H1 (cell line): ENCODE results near the gene FCRL4. TPM values are rescaled to one million over a fixed set of nuclear protein-coding genes. Genes with fewer than 3 reads are reported as not detected.

Experiments used
- CTCF ChIA-PET: fragments of 300-600 bp; sonication (Branson Sonifier 250); formaldehyde crosslinking; loops from one replicate; lab custom pipeline; 2021; ENCODE audit not compliant: partially characterized antibody; lab: Charles Lee
- POLR2A ChIA-PET: fragments of 300-600 bp; sonication (Branson Sonifier 250); formaldehyde crosslinking; loops from one replicate; lab custom pipeline; 2021; ENCODE audit warnings: inconsistent platforms; ENCODE audit not compliant: partially characterized antibody; lab: Charles Lee
- DNase-seq, 2 experiments: peaks; one replicate each; pipeline versions ENCODE4 v3.0.0 to v3.0.0-alpha.2; 2010 to 2022; ENCODE audit warnings: low spot score in 2 of 2, low read depth in 1 of 2, mixed read lengths in 1 of 2
- FAIRE-seq: peaks from 2 replicates; lab custom pipeline; 2011; peaks lifted over from hg19 to GRCh38; lab: Jason Lieb, UNC
- H2AFZ ChIP-seq: 2 replicates; pipeline ENCODE4 v1.8.1; 2012; ENCODE audit warnings: low read length, inconsistent platforms
- H2AK5ac ChIP-seq: 2 replicates; pipeline ENCODE4 v1.6.1; 2013; ENCODE audit warnings: low read depth, low read length
- H2BK120ac ChIP-seq: replicated peaks from 2 replicates; pipeline ENCODE3; 2013; ENCODE audit warnings: low read depth, low read length, inconsistent platforms
- H2BK12ac ChIP-seq: 2 replicates; pipeline ENCODE4 v1.6.1; 2013; ENCODE audit warnings: low read depth, low read length
- H2BK15ac ChIP-seq: 2 replicates; pipeline ENCODE4 v1.6.1; 2013; ENCODE audit warnings: low read length
- H2BK20ac ChIP-seq: 2 replicates; pipeline ENCODE4 v1.6.1; 2013; ENCODE audit warnings: low read length
- H2BK5ac ChIP-seq: 2 replicates; pipeline ENCODE4 v1.6.1; 2013; ENCODE audit warnings: low read depth, low read length
- H3K14ac ChIP-seq: 2 replicates; pipeline ENCODE4 v1.6.1; 2013; ENCODE audit warnings: inconsistent platforms; ENCODE audit not compliant: insufficient read length
- H3K18ac ChIP-seq: 2 replicates; pipeline ENCODE4 v1.6.1; 2013; ENCODE audit warnings: low read length; ENCODE audit errors: extremely low read depth
- H3K23ac ChIP-seq: 2 replicates; pipeline ENCODE4 v1.6.1; 2013; ENCODE audit warnings: inconsistent platforms; ENCODE audit not compliant: insufficient read length
- H3K23me2 ChIP-seq: 2 replicates; pipeline ENCODE4 v1.6.1; 2013; ENCODE audit warnings: low read depth, low read length
- H3K27ac ChIP-seq: 2 replicates; pipeline ENCODE4 v1.6.1; 2011; ENCODE audit warnings: low read depth, low read length, inconsistent platforms
- H3K27me3 ChIP-seq, 4 experiments: replicated peaks in 1 of 4; 1 replicate in 1 of 4; 2 replicates in 3 of 4; pipeline versions ENCODE4 v1.6.1 to v1.8.1; 2011 to 2013; ENCODE audit warnings: low read length in 3 of 4, mild to moderate bottlenecking in 3 of 4, inconsistent platforms in 2 of 4, mixed read lengths in 2 of 4, moderate library complexity in 1 of 4; ENCODE audit not compliant: control insufficient read depth in 3 of 4, insufficient read depth in 3 of 4; ENCODE audit errors: extremely low read depth in 1 of 4
- H3K36me3 ChIP-seq, 4 experiments: 2 replicates each; pipeline versions ENCODE4 v1.6.1 to v1.8.1; 2011 to 2013; ENCODE audit warnings: mild to moderate bottlenecking in 4 of 4, low read length in 3 of 4, moderate library complexity in 2 of 4, control low read depth in 1 of 4, inconsistent platforms in 1 of 4; ENCODE audit not compliant: insufficient read depth in 4 of 4, control insufficient read depth in 2 of 4
- H3K4ac ChIP-seq: replicated peaks from 2 replicates; pipeline ENCODE3; 2013; ENCODE audit warnings: low read length, low read depth, mixed read lengths, inconsistent platforms; ENCODE audit not compliant: insufficient read length
- H3K4me1 ChIP-seq, 4 experiments: replicated peaks in 1 of 4; 1 replicate in 1 of 4; 2 replicates in 3 of 4; pipeline versions ENCODE4 v1.6.1 to v1.8.1; 2011 to 2013; ENCODE audit warnings: low read length in 3 of 4, inconsistent platforms in 2 of 4, mixed read lengths in 1 of 4; ENCODE audit not compliant: insufficient read depth in 4 of 4, control insufficient read depth in 3 of 4
- H3K4me2 ChIP-seq, 2 experiments: 2 replicates each; pipeline versions ENCODE4 v1.6.1 to v1.8.1; 2011 to 2013; ENCODE audit warnings: low read depth in 2 of 2, low read length in 2 of 2, control low read depth in 1 of 2, inconsistent platforms in 1 of 2, mild to moderate bottlenecking in 1 of 2; ENCODE audit not compliant: insufficient read depth in 1 of 2
- H3K4me3 ChIP-seq, 4 experiments: fragments of 200-600, 300-600 bp in 1 of 4; sonication (generic), shearing (Covaris generic), sonication (Bioruptor Twin) in 1 of 4; 2 replicates each; pipeline versions ENCODE4 v1.5.1 to v1.8.1; 2011 to 2016; ENCODE audit warnings: low read length in 4 of 4, low read depth in 3 of 4, control low read depth in 2 of 4, inconsistent platforms in 2 of 4, mild to moderate bottlenecking in 2 of 4, mixed read lengths in 1 of 4, moderate library complexity in 1 of 4; ENCODE audit not compliant: insufficient read depth in 2 of 4; ENCODE audit errors: extremely low read depth in 1 of 4
- H3K56ac ChIP-seq: replicated peaks from 2 replicates; pipeline ENCODE3; 2013; ENCODE audit warnings: low read depth, mild to moderate bottlenecking, mixed read lengths, low read length, inconsistent platforms; ENCODE audit not compliant: insufficient read length
- H3K79me1 ChIP-seq: 2 replicates; pipeline ENCODE4 v1.6.1; 2013; ENCODE audit warnings: low read depth, low read length, control low read depth
- H3K79me2 ChIP-seq, 2 experiments: 2 replicates each; pipeline versions ENCODE4 v1.6.1 to v1.8.1; 2012 to 2013; ENCODE audit warnings: low read length in 2 of 2, mild to moderate bottlenecking in 2 of 2, inconsistent platforms in 1 of 2; ENCODE audit not compliant: insufficient read depth in 2 of 2, control insufficient read depth in 1 of 2
- H3K9ac ChIP-seq, 4 experiments: replicated peaks in 1 of 4; 1 replicate in 1 of 4; 2 replicates in 3 of 4; pipeline versions ENCODE4 v1.6.1 to v1.8.1; 2011 to 2013; ENCODE audit warnings: low read depth in 3 of 4, low read length in 3 of 4, control low read depth in 2 of 4, mild to moderate bottlenecking in 2 of 4, moderate library complexity in 2 of 4, inconsistent platforms in 1 of 4; ENCODE audit errors: extremely low read depth in 1 of 4
- H3K9me3 ChIP-seq, 2 experiments: 2 replicates each; pipeline versions ENCODE4 v1.6.1 to v1.8.1; 2012 to 2013; ENCODE audit warnings: mild to moderate bottlenecking in 2 of 2, moderate library complexity in 2 of 2, control low read depth in 1 of 2, inconsistent platforms in 1 of 2, low read depth in 1 of 2, low read length in 1 of 2, mixed read lengths in 1 of 2; ENCODE audit not compliant: insufficient read depth in 2 of 2
- H4K20me1 ChIP-seq, 2 experiments: replicated peaks in 1 of 2; 2 replicates each; pipeline versions ENCODE3 to v1.8.1; 2011 to 2013; ENCODE audit warnings: inconsistent platforms in 2 of 2, low read length in 2 of 2, mild to moderate bottlenecking in 1 of 2; ENCODE audit not compliant: insufficient read depth in 2 of 2, control insufficient read depth in 1 of 2
- H4K5ac ChIP-seq: 2 replicates; pipeline ENCODE4 v1.6.1; 2013; ENCODE audit warnings: low read length, low read depth, mixed read lengths, inconsistent platforms; ENCODE audit not compliant: insufficient read length
- H4K8ac ChIP-seq: 2 replicates; pipeline ENCODE4 v1.8.0; 2013; ENCODE audit warnings: mild to moderate bottlenecking, moderate library complexity, low read length, inconsistent platforms; ENCODE audit not compliant: insufficient read depth; ENCODE audit errors: extremely low read depth
- H4K91ac ChIP-seq: replicated peaks from 2 replicates; pipeline ENCODE3; 2013; ENCODE audit warnings: low read length, mixed read lengths, inconsistent platforms; ENCODE audit not compliant: insufficient read length
- ATF2 ChIP-seq: IDR thresholded peaks from 2 replicates; pipeline ENCODE4 v1.6.1; 2012; ENCODE audit warnings: low read length, inconsistent platforms
- ATF3 ChIP-seq: IDR thresholded peaks from 2 replicates; pipeline ENCODE4 v1.6.1; 2011; ENCODE audit warnings: low read depth, mild to moderate bottlenecking, low read length; ENCODE audit not compliant: insufficient read depth
- CREB1 ChIP-seq: IDR thresholded peaks from 2 replicates; pipeline ENCODE4 v1.6.1; 2012; ENCODE audit warnings: inconsistent platforms
- EP300 ChIP-seq, 2 experiments: IDR thresholded peaks; 1 replicate in 1 of 2; 2 replicates in 1 of 2; pipeline ENCODE4 v1.6.1; 2011 to 2012; ENCODE audit warnings: low read depth in 2 of 2, low read length in 2 of 2, mild to moderate bottlenecking in 2 of 2, borderline replicate concordance in 1 of 2, inconsistent platforms in 1 of 2, moderate library complexity in 1 of 2
- HDAC6 ChIP-seq: IDR thresholded peaks from one replicate; pipeline ENCODE4 v1.7.1; 2012; ENCODE audit warnings: low read depth, mild to moderate bottlenecking, inconsistent platforms, low read length, moderate library complexity
- JUN ChIP-seq: IDR thresholded peaks from 2 replicates; pipeline ENCODE4 v1.6.1; 2011; ENCODE audit warnings: low read depth, mild to moderate bottlenecking, improper control_type of control experiment, low read length
- JUND ChIP-seq: IDR thresholded peaks from 2 replicates; pipeline ENCODE4 v1.6.1; 2011; ENCODE audit warnings: mild to moderate bottlenecking, improper control_type of control experiment, low read length
- KDM5A ChIP-seq: fragments of 200-600 bp; IDR thresholded peaks from 2 replicates; pipeline ENCODE4 v1.7.1; 2012; ENCODE audit warnings: mild to moderate bottlenecking, low read length, inconsistent platforms, mixed read lengths
- SIN3A ChIP-seq, 2 experiments: IDR thresholded peaks in 1 of 2; conservative IDR thresholded peaks in 1 of 2; 2 replicates each; pipeline ENCODE4 v1.6.1; 2011 to 2012; ENCODE audit warnings: low read length in 2 of 2, improper control_type of control experiment in 1 of 2, low read depth in 1 of 2, mild to moderate bottlenecking in 1 of 2
- SIX5 ChIP-seq: IDR thresholded peaks from 2 replicates; pipeline ENCODE4 v1.6.1; 2011; ENCODE audit warnings: mild to moderate bottlenecking, low read depth, low read length
- TBP ChIP-seq: IDR thresholded peaks from 2 replicates; pipeline ENCODE4 v1.6.1; 2011; ENCODE audit warnings: low read depth, low read length, improper control_type of control experiment
- TCF12 ChIP-seq: IDR thresholded peaks from 2 replicates; pipeline ENCODE4 v1.6.1; 2011; ENCODE audit warnings: low read depth, mild to moderate bottlenecking, low read length
- YY1 ChIP-seq: IDR thresholded peaks from 2 replicates; pipeline ENCODE4 v1.6.1; 2011; ENCODE audit warnings: low read depth, mild to moderate bottlenecking, low read length
- WGBS, 2 experiments: shearing (Covaris generic) in 1 of 2; methylation state at CpG; one replicate each; pipeline versions ENCODE4 v1.1.6 to v1.1.7; 2013 to 2015; ENCODE audit warnings: low lambda C conversion rate in 2 of 2, mixed read lengths in 2 of 2, inconsistent platforms in 1 of 2, low coverage in 1 of 2, missing lambda C conversion rate in 1 of 2; ENCODE audit not compliant: insufficient replicate concordance in 2 of 2, insufficient coverage in 1 of 2, insufficient read length in 1 of 2; ENCODE audit errors: extremely low coverage in 1 of 2, missing lambda C conversion rate in 1 of 2; 5-methylcytosine and 5-hydroxymethylcytosine counted together
- polyA plus RNA-seq, 7 experiments: library from polyadenylated mRNA; depleted of rRNA in 3 of 7; stranded (reverse) in 5 of 7; unstranded in 2 of 7; fragments of >200 nt in 5 of 7; fragments of 200-250 nt in 2 of 7; gene quantifications; 1 replicate in 5 of 7; 2 replicates in 1 of 7; 4 replicates in 1 of 7; pipeline versions ENCODE4 v1.2.1 to v1.2.3, GENCODE V29; 2011 to 2013; ENCODE audit warnings: missing spikeins in 2 of 7, mixed read lengths in 2 of 7
- total RNA-seq: library from RNA; stranded (reverse); fragmentation: NEBNext Ultra II Directional; extraction: Animal tissue kit (Norgen Biotek cat#: 25700); gene quantifications from 2 replicates; pipeline ENCODE4 v1.2.1, GENCODE V29; 2021

The FCRL4 gene
- total and polyA plus RNA-seq, 2 of the 8 experiments (the other 6 are each of a cell fraction or from before 2014, with no cell fraction given), result not detected

- no peak overlapping the region for H3K4me3 ChIP-seq
- H2AK5ac ChIP-seq, result no peak overlapping the region
- DNase-seq (no peak), FAIRE-seq (no peak)
- H2BK15ac ChIP-seq, result no peak overlapping the region
- no peaks in the 10 kb centered on the region for H4K20me1 ChIP-seq
- WGBS, 2 experiments, result 75% methylated on average over 3 of the region's 3 CpGs; no CpG with 5 or more reads in 1 of the 2 experiments
- no peaks in the 10 kb centered on the region for H3K9me3 ChIP-seq
- H4K5ac ChIP-seq, result no peak overlapping the region
- H3K18ac ChIP-seq, result no peak overlapping the region
- no peak overlapping the region for H4K91ac ChIP-seq
- no peak overlapping the region for H2AFZ ChIP-seq
- ChIA-PET CTCF (no interaction called here), POLR2A (no interaction called here)
- H3K56ac ChIP-seq, result no peak overlapping the region
- no peak overlapping the region for H3K23ac ChIP-seq
- H3K27ac ChIP-seq, result no peak overlapping the region
- H2BK5ac ChIP-seq, result no peak overlapping the region
- 0 out of 7 replicates have a peak, but pooled peaks cover 0 to 2% (median 0%) of the 10 kb centered on the region in 4 experiments for H3K27me3 ChIP-seq
- H3K36me3 ChIP-seq, result no peaks in the 10 kb centered on the region
- no peak overlapping the region for H2BK120ac ChIP-seq
- no peak overlapping the region for H2BK12ac ChIP-seq
- no peaks in the 10 kb centered on the region for H3K79me2 ChIP-seq
- H3K4ac ChIP-seq, result no peak overlapping the region
- no peak overlapping the region for H2BK20ac ChIP-seq
- no peaks in the 10 kb centered on the region for H3K79me1 ChIP-seq
- no peak overlapping the region for H4K8ac ChIP-seq
- no peak overlapping the region for H3K14ac ChIP-seq
- H3K4me1 ChIP-seq, result no peaks in the 10 kb centered on the region
- H3K23me2 ChIP-seq, result no peaks in the 10 kb centered on the region; the same call in 1 of the 2 replicates
- no peak overlapping the region for H3K4me2 ChIP-seq
- no peak overlapping the region for H3K9ac ChIP-seq
- no peak for TF ChIP-seq SIX5
- no peak for TF ChIP-seq ATF3
- no peak for TF ChIP-seq TCF12
- no peak for TF ChIP-seq JUND
- TF ChIP-seq JUN, result no peak
- TF ChIP-seq ATF2, result no peak
- TF ChIP-seq YY1, result no peak
- TF ChIP-seq HDAC6, result no peak
- no peak for TF ChIP-seq KDM5A
- no peak for TF ChIP-seq SIN3A (conservative IDR thresholded peaks at IDR 0.05 in 1 of 2, IDR thresholded peaks at IDR 0.05 in 1 of 2; ENCODE audit: low read depth in 1 of 2, low read length in 2 of 2)
- no peak for TF ChIP-seq EP300 (IDR thresholded peaks at IDR 0.05; ENCODE audit: borderline replicate concordance in 1 of 2, low read depth in 2 of 2, low read length in 2 of 2)
- TF ChIP-seq CREB1, result no peak
- no peak for TF ChIP-seq TBP
These were observed 20.3 kb upstream of the FCRL4 start for GRCh38 chr1:157618190-157618589.
